K562 (cell line): ENCODE measurements around the gene SPINT2. TPM values are rescaled to one million over a fixed set of nuclear protein-coding genes. Genes with fewer than 3 reads are reported as not detected.
A peak's percentile ranks its signal among the peaks of the same experiment; 100 is the strongest.

Experiments used
- HDAC6 ChIP-seq: IDR thresholded peaks from 2 replicates; pipeline ENCODE4 v1.6.1; 2012; ENCODE audit warnings: low read depth, mild to moderate bottlenecking, control low read depth, inconsistent platforms, low read length, moderate library complexity
- HMG20A ChIP-seq: fragments of 450-650 bp; formaldehyde crosslinking; conservative IDR thresholded peaks from 2 replicates; pipeline ENCODE4 v1.4.0; 2020; ENCODE audit warnings: mild to moderate bottlenecking, mixed read lengths
- MAFK ChIP-seq: IDR thresholded peaks from 2 replicates; pipeline ENCODE4 v1.6.1; 2011; ENCODE audit warnings: low read length, improper control_type of control experiment
- REST ChIP-seq, 2 experiments: fragments of 450-650 bp; formaldehyde crosslinking in 1 of 2; IDR thresholded peaks; 2 replicates each; pipeline versions ENCODE4 v1.4.0 to v1.6.1; 2014 to 2020; ENCODE audit warnings: mild to moderate bottlenecking in 2 of 2, borderline replicate concordance in 1 of 2, low read depth in 1 of 2
- ZNF586 ChIP-seq: fragments of 450-650 bp; formaldehyde crosslinking; conservative IDR thresholded peaks from 2 replicates; pipeline ENCODE4 v1.4.0; 2020; ENCODE audit warnings: mild to moderate bottlenecking, moderate library complexity
- ZNF592 ChIP-seq: fragments of 450-650 bp; IDR thresholded peaks from 2 replicates; pipeline ENCODE4 v1.6.1; 2017; ENCODE audit warnings: antibody characterized with exemption, mild to moderate bottlenecking
- polyA plus RNA-seq, 8 experiments: library from polyadenylated mRNA; depleted of rRNA in 4 of 8; stranded (reverse) in 5 of 8; unstranded in 3 of 8; fragments of >200 nt; fragmentation: Nextera tagmentation in 2 of 8; fragmentation: Illumina TruSeq in 1 of 8; extraction: Ambion mirVana in 2 of 8; extraction: Trizol in 1 of 8; gene quantifications; 2 replicates each; pipeline versions ENCODE4 v1.2.1 to v1.2.3, GENCODE V29; 2011 to 2014; ENCODE audit warnings: inconsistent platforms in 1 of 8, missing spikeins in 1 of 8
- total RNA-seq, 7 experiments: library from RNA; depleted of rRNA in 6 of 7; stranded (reverse); fragments of >200 nt in 6 of 7; fragmentation: Illumina TruSeq in 2 of 7; extraction: Trizol in 2 of 7; gene quantifications; 2 replicates each; pipeline versions ENCODE4 v1.2.1 to v1.2.3, GENCODE V29; 2011 to 2021; ENCODE audit warnings: low replicate concordance in 1 of 7

SPINT2 gene
- total and polyA plus RNA-seq, 9 of the 15 experiments (the other 6 are each of a cell fraction or from before 2014, with no cell fraction given): 0.65 to 4.5 (median 3.4) TPM

- TF ChIP-seq REST (IDR thresholded peaks at IDR 0.05; ENCODE audit: borderline replicate concordance) (no peak), REST (CRISPR knock-in tag; IDR thresholded peaks at IDR 0.05; ENCODE audit: low read depth) (no peak), HMG20A (CRISPR knock-in tag) (no peak), MAFK (no peak), HDAC6 (no peak), ZNF586 (CRISPR knock-in tag) (no peak), ZNF592 (peak; percentile 65; the same call in 1 of the 2 replicates)
Observed at GRCh38 chr19:38255383-38256014, 8.9 kb upstream of the SPINT2 start (continued).
